HG03432 (cell line): Measurements from ENCODE around the gene PITPNM1.
"Not testable (repeated sequence)": the region's sequence is repeated elsewhere in the genome, so short reads cannot be mapped to it uniquely, and the experiment has no call there.

Experiments
- ATAC-seq: cut with Tn5 transposase; IDR thresholded peaks from one replicate; pipeline ENCODE4 v1.9.1; 2021; ENCODE audit warnings: mild to moderate bottlenecking, moderate library complexity; ENCODE audit not compliant: unreplicated experiment

PITPNM1 gene

DNA sequence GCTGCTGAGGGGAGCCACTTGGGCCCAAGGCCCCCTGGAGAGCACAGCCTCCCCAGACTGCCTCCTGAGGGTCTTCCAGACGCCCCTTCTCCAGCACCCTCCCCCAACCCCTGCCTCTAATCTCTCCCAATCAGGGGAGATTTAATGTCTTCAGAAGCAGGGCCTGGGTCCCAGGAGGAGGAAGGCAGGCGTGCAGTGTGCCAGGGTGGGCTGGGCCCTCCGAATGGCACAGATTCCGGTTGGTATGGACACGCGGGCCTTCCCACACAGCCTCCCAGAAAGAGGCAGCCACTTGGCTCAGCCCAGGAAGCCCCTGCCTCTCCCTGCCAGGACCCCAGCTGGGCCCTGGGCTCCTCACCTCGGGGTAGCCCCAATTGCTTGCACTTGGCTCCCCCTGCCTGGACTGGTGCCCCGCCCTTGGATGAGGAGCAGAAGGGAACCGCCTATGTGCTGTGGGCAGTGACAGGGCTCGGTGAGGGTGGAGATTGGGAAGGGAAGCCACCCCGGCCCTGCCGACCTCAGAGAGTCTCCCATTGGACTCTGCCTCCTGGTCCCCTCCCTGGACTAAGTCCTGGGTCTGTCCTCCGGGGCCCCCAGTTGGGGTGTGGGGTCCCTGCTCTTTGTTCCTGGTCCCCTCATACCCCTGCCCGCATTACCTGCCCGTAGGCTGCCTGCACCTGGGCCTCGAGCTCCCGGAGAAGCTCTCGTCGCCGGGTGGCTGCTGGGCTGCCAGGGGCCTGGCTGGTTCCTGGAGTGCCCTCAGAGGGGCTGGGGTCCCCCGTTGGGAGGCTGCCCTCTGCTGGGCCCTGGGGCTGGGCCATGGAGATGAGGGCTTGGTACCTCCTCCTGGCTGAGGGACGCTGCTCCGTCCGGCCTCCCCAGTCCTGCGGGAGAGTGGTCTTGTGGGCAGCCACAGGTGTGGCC lies 18.7 kb upstream of the PITPNM1 start:
- no peak for ATAC-seq

DNA sequence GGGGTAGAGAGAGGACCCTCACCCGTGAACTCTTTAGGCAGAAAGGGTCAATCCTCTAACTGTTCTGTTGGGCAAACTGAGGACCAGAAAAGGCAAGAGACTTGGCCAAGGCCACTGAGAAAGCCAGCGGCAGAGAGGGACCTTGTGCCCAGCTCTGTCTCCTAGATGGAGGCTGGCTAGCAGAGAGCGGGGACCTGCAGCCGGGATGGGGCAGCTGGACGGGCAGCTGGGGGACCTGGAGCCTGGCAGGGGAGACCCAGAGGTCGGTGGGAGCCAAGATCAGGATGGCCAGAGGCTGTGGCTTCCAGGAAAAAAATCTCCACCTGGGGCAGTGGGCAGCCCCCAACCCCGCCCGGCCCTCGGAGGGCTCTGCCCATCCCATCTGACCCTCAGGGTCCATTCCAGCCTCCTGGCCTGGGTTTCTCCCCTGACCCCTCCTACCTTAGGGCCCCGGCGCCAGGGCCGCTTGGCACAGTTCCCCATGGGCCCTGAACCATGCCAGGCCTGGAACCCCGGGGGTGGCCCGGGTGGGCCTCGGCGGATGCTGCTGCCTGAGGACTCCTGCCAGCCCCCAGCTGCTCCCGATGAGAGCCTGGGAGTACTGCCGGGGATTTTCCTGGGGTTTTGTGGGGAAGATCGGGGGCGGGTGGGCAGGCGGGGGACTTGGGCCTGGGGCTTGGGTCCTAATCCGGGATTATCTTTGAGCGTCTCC lies 17.8 kb upstream of the PITPNM1 start, which contains the start of gene CABP2:
CABP2 (minus strand) TSS at position 603 of the 712 bp plus-strand sequence; CDS start at position 483, 120 bp downstream.
- ATAC-seq: no peak

DNA sequence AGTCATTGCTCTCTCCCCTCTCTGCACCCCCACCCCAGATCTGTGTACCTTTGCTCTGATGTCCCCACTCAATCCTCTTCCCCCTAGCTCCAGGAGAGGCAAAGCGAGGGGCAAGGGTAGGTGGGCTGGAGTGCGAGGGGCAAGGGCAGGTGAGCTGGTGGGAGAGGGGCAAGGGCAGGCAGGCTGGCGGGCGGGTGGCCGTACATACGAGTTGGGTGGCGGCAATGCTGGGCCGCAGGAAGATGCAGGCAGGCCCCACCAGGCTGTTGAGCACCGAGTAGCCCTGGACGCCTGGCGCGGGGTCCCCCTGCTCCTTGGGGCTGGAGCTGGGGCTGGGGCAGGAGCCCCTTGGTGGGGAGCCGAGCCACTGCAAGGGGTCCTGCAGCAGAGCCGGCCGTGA lies 17.2 kb upstream of the PITPNM1 start:
- no peak for ATAC-seq

DNA sequence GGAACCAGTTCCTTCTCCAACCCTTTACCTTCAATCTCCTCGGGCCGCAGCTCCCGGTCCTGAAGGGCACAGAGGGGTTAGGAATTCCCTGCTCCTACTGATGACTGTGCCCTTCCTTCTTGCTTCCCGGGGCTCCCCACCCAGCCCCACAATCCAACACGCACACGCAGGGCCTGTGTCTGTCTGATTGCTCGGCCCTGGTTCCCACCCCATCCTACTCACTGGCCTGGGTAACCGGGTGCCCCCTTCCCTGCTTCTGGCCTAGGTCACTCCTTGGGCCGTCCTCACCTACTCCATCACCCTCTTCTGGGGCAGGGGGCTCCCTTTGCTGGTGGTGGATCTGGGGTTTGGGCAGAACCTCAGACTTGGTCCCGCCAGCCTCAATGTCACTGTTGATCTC lies 16.8 kb upstream of the PITPNM1 start:
- ATAC-seq: no peak

DNA sequence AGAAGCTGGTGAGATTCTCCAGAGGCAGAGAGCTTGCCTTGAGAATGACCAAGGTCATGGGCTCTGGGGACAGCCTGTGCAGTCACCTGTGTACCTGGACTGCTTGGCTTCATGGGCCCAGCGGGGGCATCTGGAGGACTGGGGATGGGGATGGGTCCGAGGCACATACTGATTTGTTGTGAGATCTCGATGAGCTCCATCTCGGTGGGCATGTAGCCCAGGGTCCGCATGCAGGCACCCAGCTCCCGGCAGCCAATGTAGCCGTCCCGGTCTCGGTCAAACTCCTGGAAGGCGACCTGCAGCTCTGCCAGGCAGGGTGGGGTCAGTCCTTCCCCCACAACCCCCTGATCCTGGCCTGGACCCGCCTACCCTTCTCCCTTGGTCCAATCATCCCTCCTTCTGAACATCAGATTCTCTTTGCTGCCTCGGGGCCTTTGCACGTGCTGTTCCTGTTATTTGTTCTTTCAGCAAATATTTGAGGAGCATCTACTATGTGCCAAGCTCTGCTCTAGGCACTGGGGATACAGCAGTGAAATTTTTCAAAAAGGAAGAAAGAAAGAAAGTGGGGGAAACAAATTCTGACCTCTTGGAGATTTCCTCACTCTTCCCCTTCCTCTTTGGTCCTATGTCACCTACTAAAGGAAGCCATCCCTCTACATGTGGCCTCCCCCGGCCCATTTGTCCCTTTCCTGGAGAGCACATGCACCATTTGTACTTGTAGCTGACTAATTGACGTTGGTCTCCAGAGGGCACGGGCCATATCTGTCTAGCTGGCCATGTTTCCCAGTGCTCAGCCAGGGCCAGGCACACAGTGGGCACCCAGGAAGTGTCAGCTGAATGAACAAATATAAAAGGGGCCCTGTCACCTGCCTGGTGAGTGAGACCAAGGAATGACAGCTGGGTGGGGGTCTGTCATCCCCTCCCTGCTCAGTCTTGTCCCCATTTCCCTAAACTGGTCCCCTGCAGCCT lies 16.0 kb upstream of the PITPNM1 start:
- ATAC-seq: no peak

DNA sequence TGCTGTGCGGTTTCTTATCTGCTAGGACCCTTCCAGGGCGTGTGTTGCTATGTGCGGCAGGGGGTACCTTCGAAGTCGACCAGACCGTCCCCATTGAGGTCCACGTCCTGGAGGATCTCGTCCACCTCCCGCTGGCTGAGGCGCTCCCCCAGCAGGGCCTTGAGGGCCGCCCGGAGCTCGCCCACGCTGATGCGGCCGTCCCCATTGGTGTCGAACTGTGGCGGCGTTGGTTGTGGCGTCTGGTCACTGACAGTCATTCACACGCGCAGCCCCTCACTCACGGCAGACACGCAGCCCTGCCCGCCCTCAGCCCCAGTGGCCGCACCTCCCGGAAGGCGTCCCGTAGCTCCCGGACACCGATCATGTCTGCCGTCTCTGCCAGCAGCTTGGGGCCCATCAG lies 14.6 kb upstream of the PITPNM1 start:
- ATAC-seq: no peak

DNA sequence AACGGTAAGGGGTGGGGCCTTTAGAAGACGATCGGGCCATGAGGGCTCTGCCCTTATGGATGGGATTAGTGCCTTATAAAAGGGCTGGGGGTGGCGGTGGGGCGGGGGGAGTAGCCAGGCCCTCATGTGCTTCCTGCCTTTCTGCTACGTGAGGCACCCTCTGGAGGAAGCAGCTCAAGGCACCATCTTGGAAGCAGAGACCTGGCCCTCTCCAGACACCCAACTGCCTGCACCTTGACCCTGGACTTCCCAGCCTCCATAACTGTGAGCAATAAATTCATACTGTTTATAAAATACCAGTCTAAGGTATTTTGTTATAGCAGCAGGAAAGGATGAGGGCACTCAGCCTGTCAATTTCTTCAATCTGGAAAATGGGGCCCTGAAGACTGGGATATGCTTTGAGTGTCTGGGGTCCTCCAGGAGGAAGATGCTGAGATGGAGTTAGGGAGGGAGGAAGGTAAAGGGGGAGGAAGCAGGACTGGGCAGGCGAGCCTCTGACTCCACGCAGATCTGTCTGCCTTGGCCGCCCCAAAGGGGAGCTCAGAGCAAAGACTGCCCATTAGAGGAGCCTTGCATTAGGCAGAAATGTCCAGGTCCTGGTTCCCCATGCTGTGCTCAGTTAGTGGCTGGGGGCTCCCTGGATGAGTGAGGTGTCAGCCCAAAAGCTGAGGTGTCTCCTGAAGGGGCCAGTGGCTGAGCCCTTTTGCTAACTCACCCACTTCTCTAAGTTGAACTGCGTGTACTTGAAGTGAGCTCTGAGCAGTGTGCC lies 12.8 kb upstream of the PITPNM1 start:
- no peak for ATAC-seq

DNA sequence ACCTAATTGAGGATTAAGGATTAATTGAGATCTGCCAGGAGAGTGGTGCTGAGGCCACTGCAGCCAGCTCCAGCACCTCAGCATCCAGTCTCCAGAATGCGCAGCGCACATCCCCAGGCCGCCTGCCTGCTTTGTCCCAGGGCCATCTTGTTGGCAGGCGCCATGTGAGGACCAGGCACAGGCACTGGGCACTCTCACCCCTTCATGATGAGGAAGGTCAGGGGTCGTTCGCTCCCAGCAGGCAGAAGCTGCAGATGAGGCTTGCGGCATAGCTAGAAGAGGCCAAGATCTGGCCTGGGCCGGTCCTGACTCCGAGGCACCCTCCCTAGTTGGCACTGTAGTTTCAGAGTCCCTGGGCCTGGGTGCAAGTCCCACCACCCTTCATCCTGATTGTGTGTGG lies 11.6 kb upstream of the PITPNM1 start:
- no peak for ATAC-seq

DNA sequence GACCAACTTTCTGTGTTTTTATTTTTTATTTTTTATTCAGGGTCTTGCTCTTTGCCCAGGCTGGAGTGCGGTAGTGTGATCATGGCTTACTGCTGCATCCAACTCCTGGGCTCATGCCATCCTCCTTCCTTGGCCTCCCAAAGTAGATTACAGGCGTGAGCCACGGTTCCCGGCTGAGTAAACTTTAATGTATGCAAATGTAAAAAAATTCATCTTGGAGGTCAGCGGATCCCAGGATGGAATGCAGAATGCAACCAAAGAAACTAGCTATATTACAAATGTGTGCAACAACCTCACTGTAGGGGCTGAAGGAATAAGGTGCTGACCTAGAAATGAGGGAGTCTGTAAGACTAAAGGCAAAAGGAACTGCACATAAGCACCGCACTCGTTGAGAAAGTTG lies 9.0 kb upstream of the PITPNM1 start:
- no peak for ATAC-seq

DNA sequence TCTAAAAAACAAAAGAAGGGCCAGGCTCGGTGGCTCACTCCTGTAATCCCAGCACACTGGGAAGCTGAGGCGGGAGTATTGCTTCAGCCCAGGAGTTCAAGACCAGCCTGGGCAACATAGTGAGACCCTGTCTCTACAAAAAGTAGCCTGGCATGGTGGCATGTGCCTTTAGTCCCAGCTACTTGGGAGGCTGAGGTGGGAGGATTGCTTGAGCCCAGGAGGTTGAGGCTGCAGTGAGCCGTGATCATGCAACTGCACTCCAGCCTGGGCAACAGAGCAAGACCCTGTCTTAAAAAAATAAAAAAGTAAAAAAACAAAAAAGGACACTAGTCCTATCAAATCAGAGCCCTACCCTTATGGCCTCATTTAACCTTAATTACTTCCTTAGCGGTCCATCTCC lies 6.4 kb upstream of the PITPNM1 start:
- not testable (repeated sequence) for ATAC-seq

DNA sequence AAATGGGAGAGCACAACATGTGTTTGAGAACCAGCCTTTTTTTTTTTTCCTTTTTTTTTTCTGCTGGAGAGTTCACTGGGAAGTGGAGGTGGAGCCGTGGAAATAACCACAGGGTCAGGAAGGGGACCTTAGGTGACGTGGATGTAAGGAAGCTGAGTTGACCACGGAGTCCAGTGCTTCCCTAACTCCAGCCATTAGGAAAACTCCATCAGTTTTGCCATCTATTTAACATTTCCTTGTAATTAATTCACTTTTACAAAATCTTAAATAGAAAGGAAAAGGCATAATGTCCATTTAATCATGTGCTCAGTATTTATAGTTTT lies 4.8 kb upstream of the PITPNM1 start:
- no peak for ATAC-seq

DNA sequence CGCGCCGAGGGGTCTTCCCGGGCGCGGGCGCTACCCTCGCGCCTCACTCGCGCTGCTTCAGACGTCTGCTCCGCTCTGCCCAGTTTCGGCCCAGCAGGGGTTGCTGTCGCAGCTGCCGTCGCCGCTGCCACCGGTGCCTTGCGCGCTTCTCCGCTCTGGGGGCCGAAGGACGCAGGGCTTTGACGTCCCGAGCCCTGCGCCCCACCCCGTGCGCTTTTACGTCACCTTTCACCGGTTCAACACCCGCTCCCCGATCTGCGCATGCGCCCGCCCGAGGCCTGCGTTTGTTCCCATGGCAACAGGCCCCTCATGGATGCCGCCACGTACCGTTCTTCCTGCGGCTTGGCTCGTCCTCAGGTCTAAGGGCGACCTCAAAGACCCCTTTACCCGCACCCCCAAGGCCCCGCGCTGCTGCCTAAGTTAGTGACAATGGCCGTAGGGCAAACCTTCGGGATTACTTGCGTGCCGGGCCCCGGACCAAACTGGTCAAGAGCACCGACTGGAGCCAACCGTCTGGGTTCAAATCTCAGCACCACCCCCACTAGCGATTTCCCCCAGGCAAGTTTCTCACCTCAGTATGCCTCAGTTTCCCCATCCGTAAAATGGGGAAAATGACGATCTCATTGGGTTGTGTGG lies 3.4 kb upstream of the PITPNM1 start:
- ATAC-seq: peak; percentile 45

DNA sequence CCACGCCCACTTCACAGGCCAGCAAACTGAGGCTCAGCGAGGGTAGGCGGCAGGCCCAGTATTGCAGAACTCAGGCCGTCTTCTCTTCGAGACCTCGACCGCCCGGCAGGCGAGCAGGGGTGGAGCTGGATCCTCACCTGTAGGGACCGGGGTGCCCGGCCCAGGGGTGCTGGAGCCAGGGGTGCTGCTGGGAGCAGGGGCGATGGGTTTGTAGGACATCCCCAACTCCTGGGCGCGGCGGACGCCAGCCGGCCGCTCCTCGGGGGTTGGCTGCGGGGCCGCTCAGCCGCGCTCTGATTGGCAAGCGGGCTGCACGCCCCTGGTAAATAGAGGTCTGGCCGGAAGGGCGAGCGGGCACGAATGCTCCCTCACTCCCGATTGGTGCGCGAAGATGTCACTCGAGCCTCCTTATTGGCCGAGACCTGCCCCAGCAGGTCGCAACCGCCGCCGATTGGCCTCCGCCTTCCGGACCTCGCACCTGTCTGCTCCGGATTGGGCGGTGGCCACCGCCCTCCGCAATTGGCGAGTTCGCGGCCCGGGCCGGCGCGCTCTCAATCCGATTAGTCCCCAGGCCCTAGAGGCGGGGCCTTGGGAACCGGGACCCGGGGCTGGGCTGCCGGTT lies 2.8 kb upstream of the PITPNM1 start, which contains the start of gene CDK2AP2:
CDK2AP2 (minus strand) TSS at position 299 of the 622 bp plus-strand sequence; CDS start at position 219, 80 bp downstream.
- peak; percentile 67 for ATAC-seq

DNA sequence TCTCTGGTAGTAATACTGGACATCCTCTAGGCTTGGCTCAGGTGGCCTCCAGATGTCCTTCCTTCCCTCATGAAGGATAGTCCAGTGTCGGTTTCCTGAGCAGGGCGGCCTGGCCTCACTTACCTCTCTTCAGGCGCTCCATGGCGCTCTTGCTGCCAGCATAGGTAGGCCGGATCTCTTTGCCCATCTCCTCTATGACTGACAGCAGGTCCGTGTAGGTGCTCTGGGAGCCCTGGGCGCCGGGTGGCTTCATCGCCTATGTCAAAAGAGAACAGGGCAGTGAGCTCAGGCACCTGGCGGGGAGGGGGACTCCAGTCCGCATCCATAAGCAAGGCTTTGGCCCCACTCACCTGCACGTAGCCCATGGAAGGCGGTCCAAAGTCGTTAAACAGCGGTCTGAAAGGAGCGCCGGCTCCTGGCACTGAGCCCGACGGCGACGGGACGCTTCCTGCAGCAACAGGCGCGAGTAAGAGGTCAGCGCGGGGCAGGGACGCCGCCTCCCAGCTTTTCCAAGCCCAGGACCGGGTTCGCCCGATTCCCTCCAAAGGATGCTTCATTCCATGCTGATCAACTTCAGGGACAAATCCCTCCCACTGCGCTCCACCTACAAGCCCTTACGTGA lies 2.2 kb upstream of the PITPNM1 start:
- ATAC-seq: no peak

DNA sequence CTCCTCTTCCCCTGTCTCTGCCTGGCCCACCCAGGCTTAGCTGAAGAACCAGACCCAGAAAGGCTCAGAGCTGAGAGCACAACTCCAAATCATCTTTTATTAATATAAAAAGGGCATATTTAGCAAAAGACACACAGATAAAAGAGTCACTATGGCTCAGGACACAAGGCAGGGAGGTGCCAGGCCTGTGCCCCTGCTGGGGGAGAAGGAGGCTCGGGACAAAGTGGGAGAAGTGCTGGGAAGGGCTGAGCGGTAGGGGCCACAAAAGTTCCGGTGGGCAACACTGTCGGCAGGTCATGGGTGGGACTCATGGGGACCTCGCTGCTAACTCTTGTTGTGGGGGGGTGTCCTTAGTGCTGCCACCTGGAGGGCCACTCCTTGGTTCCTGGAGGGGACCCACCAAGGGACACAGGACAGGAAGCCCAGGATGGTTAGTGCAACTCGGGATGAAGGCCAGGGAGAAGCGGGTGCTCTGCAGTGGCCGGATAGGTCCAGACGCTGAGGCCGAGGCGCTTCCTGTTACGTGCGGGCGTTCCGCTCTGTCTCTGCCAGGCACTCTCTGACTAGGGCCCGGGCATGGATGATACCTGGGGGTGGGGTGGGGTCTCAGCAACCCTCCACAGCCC lies 1.4 kb upstream of the PITPNM1 start:
- no peak for ATAC-seq

DNA sequence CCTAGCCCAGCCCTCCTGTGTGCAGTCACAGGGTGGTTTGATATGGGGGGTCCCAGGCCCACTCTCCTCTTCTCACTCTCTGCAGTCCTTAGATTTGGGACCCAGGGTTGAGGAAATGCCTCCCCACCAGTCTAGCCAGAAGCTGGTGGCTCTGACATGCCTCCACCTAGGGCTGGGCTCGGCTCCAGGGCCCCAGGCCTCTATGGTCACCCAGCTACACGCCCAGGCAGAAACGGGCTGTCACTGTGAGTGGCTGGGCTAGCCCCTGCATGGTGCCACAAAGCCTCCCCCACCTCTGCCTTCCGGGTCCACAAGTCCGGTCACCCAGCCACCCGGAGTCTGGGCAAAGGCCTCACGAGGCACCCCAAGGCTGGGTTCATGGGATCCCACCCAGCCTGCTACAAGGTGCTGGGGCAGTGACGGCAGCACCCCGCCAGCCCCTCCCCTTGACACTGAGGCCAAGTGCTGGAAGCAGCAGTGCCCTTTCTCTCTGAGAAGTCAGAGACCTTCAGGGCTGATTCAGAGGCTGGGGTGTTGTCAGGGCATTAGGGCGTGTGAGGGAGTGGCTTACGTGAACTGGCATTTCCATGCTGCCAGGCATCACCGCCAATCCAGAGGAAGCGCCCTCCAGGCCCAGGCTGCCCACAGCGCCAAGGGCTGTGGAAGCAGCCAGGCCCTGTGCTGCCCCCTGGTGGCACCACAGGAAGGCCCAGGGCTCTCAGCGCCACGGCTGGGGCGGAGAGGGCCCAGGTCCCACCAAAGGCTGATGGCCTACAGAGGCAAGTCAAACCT lies 638 bp upstream of the PITPNM1 start:
- ATAC-seq: peak; percentile 24
